GM06990 (cell line): ENCODE data around the gene FCN1.

ENCODE experiments used
- DNase-seq: peaks from one replicate; pipeline ENCODE4 v3.0.0-alpha.2; 2011; ENCODE audit not compliant: insufficient read length; ENCODE audit errors: extremely low read depth
- H3K27me3 ChIP-seq: replicated peaks from 2 replicates; pipeline ENCODE4 v1.6.0; 2011; ENCODE audit warnings: low read length; ENCODE audit not compliant: control insufficient read depth, insufficient read depth
- H3K36me3 ChIP-seq: 2 replicates; pipeline ENCODE4 v1.5.1; 2011; ENCODE audit warnings: low read length; ENCODE audit not compliant: control insufficient read depth, insufficient read depth
- H3K4me3 ChIP-seq: replicated peaks from 2 replicates; pipeline ENCODE4 v1.5.1; 2011; ENCODE audit warnings: low read depth, mild to moderate bottlenecking, control low read depth, low read length
- CTCF ChIP-seq: IDR thresholded peaks from 2 replicates; pipeline ENCODE4 v1.5.1; 2011; ENCODE audit warnings: low read length, control low read depth, mild to moderate bottlenecking, inconsistent platforms; ENCODE audit not compliant: insufficient read depth, poor library complexity, severe bottlenecking

Gene FCN1

GRCh38 chr9:134949681-134950385, 32.1 kb upstream of the FCN1 start:
- no peak for DNase-seq
- Histone ChIP-seq H3K36me3 (no peaks in the 10 kb centered on the region), H3K27me3 (no peaks in the 10 kb centered on the region), H3K4me3 (no peak overlapping the region)
- no peak for TF ChIP-seq CTCF

- TF ChIP-seq CTCF = no peak
- DNase-seq = no peak
- no peaks in the 10 kb centered on the region for H3K27me3 ChIP-seq
- no peaks in the 10 kb centered on the region for H3K36me3 ChIP-seq
- H3K4me3 ChIP-seq = no peak overlapping the region
Observed at GRCh38 chr9:134948149-134948548, 30.4 kb upstream of the FCN1 start.

- H3K4me3 ChIP-seq = no peak overlapping the region
- no peak for TF ChIP-seq CTCF
- DNase-seq = no peak
- H3K27me3 ChIP-seq = no peaks in the 10 kb centered on the region
- no peaks in the 10 kb centered on the region for H3K36me3 ChIP-seq
Observed at GRCh38 chr9:134947265-134947955, 29.7 kb upstream of the FCN1 start.

GRCh38 chr9:134946663-134947062, 29.0 kb upstream of the FCN1 start:
- H3K36me3 ChIP-seq = no peaks in the 10 kb centered on the region
- H3K27me3 ChIP-seq = no peaks in the 10 kb centered on the region
- no peak for DNase-seq
- no peak overlapping the region for H3K4me3 ChIP-seq
- no peak for TF ChIP-seq CTCF

- no peaks in the 10 kb centered on the region for H3K27me3 ChIP-seq
- no peak overlapping the region for H3K4me3 ChIP-seq
- DNase-seq = no peak
- H3K36me3 ChIP-seq = no peaks in the 10 kb centered on the region
- TF ChIP-seq CTCF = no peak
Observed at GRCh38 chr9:134945509-134946275, 28.0 kb upstream of the FCN1 start.
